SHP77 (cell line): ENCODE measurements around the gene TBC1D22A.

ENCODE experiments used
- DNase-seq, 2 experiments: peaks; one replicate each; lab custom pipeline; 2025; lab: John Stamatoyannopoulos, UW

The TBC1D22A gene

GRCh38 chr22:47060718-47061117 lies 298.3 kb downstream of the TBC1D22A start:
- no peak for DNase-seq

DNA sequence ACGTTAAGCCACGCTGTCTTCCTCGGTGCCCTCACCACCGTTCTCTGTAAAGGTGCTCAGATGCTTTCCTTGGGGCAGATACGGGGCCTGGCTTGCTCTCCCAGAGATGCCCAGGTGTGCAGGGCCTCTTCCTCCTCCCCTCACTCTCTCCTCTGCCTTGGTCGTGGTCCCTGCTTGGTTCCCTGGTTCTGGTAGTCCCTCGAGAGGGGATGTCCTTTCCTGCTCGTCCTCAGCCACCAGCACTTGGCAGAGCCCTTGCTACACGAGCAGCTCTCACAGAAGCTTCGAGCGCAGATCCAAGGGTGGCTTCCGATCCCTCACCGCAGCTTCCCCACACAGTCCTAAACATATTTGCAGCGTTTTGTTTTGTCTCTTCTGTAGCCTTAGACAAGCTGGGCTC lies 298.8 kb downstream of the TBC1D22A start:
- no peak for DNase-seq

- DNase-seq = no peak
These were observed 299.7 kb downstream of the TBC1D22A start for GRCh38 chr22:47062126-47062525.

DNA sequence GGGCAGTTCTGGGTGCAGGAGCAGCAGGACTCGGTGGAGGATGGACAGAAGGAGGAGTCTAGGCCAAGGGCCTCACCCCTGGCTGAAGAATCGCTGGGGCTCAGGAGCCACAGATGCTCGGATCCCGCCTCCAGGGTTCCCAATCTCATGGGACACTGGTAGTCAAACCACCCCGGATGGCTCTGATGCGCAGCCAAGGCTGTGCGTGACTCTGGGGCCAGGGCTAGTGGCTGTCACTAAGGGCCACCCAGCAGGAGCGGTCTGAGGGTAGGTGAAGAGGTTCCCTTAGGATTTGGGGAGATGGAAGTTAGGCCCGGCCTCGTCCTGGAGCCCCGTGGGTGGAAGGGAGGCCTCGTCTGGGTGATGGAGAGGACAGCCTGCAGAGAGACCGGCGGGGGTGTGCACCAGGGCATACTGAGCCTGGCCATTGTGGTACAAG lies 300.6 kb downstream of the TBC1D22A start:
- DNase-seq = no peak

DNA sequence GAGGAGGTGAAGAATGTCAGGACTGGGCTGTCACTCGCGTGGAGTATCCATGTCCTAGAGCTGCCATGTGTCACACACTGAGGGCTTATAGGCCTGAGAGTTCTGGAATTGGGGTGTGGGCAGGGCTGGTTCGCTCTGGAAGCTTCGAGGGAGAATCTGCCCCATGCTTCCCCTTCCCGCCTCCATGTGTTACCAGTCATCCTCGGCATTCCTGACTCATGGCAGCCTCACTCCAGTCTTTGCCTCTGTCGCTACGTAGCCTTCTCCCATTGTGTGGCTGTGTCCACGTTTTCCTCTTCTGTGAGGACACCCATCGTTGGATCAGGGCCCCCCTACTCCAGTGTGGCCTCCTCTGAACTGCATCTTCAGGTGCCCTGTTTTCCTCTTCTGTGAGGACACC lies 301.2 kb downstream of the TBC1D22A start:
- no peak for DNase-seq

DNA sequence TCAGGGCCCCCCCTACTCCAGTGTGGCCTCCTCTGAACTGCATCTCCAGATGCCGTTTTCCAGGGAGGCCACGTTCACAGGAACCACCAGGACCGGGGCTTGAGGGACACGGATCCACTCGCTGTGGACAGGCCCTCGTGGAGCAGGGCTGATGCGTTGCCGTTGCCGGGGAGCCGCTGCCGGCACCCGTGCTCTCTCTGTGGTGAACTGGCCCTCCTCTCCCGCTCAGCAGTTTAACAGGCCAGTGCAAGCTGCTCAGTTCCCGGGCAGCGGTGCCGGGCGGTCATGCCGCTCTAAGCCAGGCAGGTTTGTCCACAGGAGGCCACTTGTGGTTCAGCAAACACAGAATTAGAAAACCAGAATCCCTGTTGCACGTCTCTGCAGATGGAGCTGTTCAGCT lies 301.6 kb downstream of the TBC1D22A start:
- no peak for DNase-seq

DNA sequence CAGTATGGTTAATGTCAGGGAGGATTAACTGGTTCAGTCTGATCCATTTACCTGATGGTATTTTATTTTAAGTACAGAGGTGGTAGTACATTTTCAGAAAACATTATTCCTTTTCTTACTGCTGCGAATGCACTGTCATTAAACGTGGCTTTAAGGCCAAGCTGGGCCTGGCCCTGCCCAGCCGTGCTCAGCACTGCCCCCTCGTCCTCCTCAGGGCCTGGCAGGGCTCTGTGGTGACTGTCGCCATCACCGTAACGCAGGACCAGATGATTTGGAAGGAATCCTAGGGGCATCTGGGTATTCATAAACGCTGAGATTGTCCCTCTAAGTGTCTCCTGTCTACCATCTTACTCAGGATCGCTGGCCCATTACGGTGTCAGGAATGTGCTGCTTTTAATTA lies 302.0 kb downstream of the TBC1D22A start:
- no peak for DNase-seq

- no peak for DNase-seq
These were observed 303.5 kb downstream of the TBC1D22A start for GRCh38 chr22:47065756-47066615.

- no peak for DNase-seq
These were observed 304.1 kb downstream of the TBC1D22A start for GRCh38 chr22:47066616-47066905.

- DNase-seq = no peak
These were observed 305.0 kb downstream of the TBC1D22A start for GRCh38 chr22:47067321-47067890.

GRCh38 chr22:47067911-47068625 lies 305.6 kb downstream of the TBC1D22A start:
- no peak for DNase-seq

DNA sequence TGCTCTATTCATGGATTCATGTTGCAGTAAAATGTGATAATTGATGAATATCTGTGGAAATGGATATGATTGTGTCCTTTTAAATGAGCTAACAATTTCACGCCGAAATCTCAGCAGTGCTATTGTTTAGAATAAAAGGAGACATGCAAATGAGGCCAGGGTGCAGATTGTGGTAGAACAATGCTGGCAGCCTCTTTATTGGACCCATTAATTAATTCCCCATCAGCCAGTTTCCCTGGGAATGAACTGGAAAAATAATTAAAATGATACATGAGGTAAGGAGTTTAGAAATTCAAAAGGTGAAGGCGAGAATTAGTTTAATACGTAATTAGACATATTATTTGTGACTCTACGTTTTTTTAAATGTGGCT lies 306.2 kb downstream of the TBC1D22A start:
- no peak for DNase-seq

GRCh38 chr22:47069270-47069669 lies 306.8 kb downstream of the TBC1D22A start:
- DNase-seq = no peak

GRCh38 chr22:47071078-47071806 lies 308.8 kb downstream of the TBC1D22A start:
- DNase-seq = no peak

DNA sequence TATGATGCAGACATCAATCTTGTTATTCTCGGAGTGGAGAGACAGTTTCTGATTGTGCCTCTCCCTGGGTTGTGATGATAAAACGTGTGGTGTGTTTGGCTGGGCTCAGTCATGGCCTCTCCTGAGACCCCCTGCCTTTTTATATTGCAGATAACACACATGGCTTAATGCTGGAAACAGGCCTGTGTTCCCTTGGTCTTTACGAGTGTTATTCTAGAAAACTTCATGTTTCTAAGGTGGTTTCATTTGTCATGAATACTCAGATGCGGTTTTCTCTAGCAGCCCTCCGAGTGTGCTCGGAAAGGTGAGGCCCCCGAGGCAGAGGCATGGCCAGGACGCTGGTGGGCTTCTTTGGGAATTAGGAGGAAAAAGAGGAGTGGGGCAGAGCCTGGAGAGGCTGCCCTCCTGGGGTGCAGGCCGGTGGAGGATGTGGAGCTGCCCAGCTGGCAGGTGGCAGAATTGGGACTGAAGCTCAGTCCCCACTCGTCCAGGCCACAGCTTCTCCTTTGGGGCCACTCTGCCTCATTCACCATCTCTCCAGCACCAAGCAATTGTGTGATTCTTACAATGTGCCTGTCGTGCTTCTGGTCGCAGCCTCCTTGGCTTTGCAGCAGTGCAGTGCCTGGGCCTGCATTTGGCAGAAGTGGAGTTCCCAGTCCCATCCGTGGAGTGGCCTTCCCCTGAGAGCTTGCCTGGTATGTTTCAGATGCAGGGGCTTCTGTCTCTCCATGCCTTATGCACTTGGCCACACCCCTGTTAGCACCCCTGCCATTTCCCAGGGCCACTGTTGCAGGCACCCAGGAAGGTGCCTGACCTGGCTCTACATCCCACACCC lies 309.6 kb downstream of the TBC1D22A start:
- DNase-seq = no peak

DNA sequence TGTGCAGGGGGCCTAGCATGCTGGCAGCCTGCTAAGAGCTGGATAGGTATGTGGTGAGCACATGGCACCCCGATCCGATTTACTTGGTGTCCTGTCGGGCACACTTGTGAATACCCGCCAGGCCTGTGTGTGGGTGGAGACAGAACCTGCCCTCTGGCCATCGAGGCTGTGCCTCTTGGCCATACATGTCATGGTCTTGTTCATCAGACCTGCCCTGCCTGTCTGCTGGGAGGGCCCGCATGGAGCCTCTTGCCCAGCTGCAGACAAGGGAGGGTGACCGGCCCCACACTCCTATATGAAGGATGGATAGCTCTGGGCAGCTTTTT lies 310.2 kb downstream of the TBC1D22A start:
- DNase-seq = no peak

DNA sequence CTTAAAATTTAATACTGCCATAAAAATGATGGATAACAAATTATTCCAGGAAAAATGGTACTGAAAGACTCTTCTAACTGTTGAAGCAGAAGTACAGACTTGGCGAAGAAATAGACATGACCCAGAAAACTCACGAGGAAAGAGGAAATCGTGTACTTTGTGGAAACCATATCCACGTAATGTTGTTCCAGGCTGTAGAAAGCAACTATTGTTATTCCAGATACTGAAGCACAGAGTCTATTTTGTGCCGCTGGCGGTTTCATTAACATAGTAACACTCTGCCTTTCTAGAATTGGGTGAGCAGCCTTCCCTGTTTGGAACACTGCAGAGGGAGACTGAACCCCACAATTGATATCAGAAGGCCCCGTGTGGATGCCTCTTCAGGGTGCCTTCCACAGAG lies 310.6 kb downstream of the TBC1D22A start:
- no peak for DNase-seq

GRCh38 chr22:47074105-47074504 lies 311.7 kb downstream of the TBC1D22A start:
- no peak for DNase-seq

- no peak for DNase-seq
These were observed 313.1 kb downstream of the TBC1D22A start for GRCh38 chr22:47075568-47075967.

- no peak for DNase-seq
These were observed 314.3 kb downstream of the TBC1D22A start for GRCh38 chr22:47076758-47077157.

DNA sequence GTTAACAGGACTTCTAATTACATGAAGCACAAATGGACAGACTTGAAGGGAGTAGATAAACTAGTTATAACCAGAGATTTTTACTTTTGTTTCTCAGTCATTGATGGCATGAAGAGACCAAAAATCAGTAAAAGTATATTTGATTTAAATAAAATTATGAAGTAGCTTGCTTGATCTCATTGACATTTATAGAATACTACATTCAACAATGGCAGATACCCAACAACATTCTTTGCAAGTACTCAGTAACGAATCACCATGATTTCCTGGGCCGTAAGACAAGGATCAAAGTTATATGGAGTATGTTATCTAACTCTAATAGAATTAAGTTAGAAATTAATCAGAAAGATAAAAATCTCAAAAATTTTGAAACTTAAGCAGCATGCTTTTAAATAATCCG lies 317.6 kb downstream of the TBC1D22A start:
- DNase-seq = no peak

DNA sequence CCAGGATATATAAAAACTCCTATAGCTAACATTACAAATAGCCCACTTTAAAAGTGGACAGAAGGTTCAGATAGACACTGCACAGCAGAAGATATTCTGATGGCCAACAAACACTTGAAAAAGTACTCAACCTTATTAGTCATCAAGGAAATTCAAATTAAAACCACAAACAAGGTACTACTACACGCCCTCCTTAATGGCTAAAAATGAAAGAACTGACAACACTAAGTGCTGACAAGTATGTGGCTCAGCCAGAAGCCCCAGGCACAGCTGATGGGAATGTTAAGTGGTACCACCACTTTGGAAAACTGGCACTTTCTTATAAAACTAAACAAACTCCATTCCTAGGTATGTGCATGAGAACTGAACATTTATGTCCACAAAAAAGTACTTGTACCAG lies 320.1 kb downstream of the TBC1D22A start:
- DNase-seq = no peak
